OCI-LY3 (cell line): Measurements from ENCODE around the gene ANKRD42.

Experiments
- H2AFZ ChIP-seq: fragments of 200-600, 300-600 bp; shearing (Covaris generic); 2 replicates; pipeline ENCODE4 v1.6.0; 2014; ENCODE audit warnings: antibody characterized with exemption, low read depth, low read length
- H3K27ac ChIP-seq: fragments of 200-600, 300-600 bp; sonication (generic); 2 replicates; pipeline ENCODE4 v1.5.1; 2014; ENCODE audit warnings: mild to moderate bottlenecking, low read length, moderate library complexity, mixed read lengths
- H3K27me3 ChIP-seq: fragments of 200-600, 300-600 bp; sonication (generic); 2 replicates; pipeline ENCODE4 v1.6.1; 2014; ENCODE audit warnings: low read depth, low read length, mixed read lengths
- H3K36me3 ChIP-seq: fragments of 200-600, 300-600 bp; sonication (generic); replicated peaks from 2 replicates; pipeline ENCODE3; 2014; ENCODE audit warnings: low read depth, low read length, mixed read lengths
- H3K4me1 ChIP-seq: fragments of 300-600, 200-600 bp; sonication (generic); 2 replicates; pipeline ENCODE4 v1.6.1; 2014; ENCODE audit warnings: low read length, mixed read lengths
- H3K4me2 ChIP-seq: fragments of 200-600, 300-600 bp; sonication (generic); 2 replicates; pipeline ENCODE4 v1.6.1; 2014; ENCODE audit warnings: low read length, mixed read lengths
- H3K4me3 ChIP-seq: fragments of 300-600, 200-600 bp; sonication (generic); 2 replicates; pipeline ENCODE4 v1.5.1; 2014; ENCODE audit warnings: antibody characterized with exemption, mild to moderate bottlenecking, low read length, moderate library complexity
- H3K79me2 ChIP-seq: fragments of 300-600, 200-600 bp; shearing (Covaris generic); 2 replicates; pipeline ENCODE4 v1.6.1; 2014; ENCODE audit warnings: mild to moderate bottlenecking, low read length, mixed read lengths
- H3K9ac ChIP-seq: fragments of 300-600, 200-600 bp; shearing (Covaris generic); 2 replicates; pipeline ENCODE4 v1.6.0; 2014; ENCODE audit warnings: mild to moderate bottlenecking, low read length, moderate library complexity
- H3K9me3 ChIP-seq: fragments of 200-600, 300-600 bp; shearing (Covaris generic); 2 replicates; pipeline ENCODE4 v1.6.1; 2014; ENCODE audit warnings: low read length, mixed read lengths; ENCODE audit not compliant: insufficient read depth
- H4K20me1 ChIP-seq: fragments of 200-600, 300-600 bp; sonication (generic); 2 replicates; pipeline ENCODE4 v1.6.1; 2016; ENCODE audit warnings: low read length, mixed read lengths; ENCODE audit not compliant: insufficient read depth
- EZH2phosphoT487 ChIP-seq: fragments of 200-600 bp; shearing (Covaris generic); IDR thresholded peaks from 2 replicates; pipeline ENCODE4 v1.6.1; 2018; ENCODE audit warnings: antibody characterized with exemption, mixed run types, low read depth
- TF ChIP-seq, protein P1 (sequence below): fragments of 200-600, 300-600 bp; sonication (generic); IDR thresholded peaks from 2 replicates; pipeline ENCODE4 v1.5.1; 2014; ENCODE audit warnings: antibody characterized with exemption, low read length, low read depth

ANKRD42 gene

DNA sequence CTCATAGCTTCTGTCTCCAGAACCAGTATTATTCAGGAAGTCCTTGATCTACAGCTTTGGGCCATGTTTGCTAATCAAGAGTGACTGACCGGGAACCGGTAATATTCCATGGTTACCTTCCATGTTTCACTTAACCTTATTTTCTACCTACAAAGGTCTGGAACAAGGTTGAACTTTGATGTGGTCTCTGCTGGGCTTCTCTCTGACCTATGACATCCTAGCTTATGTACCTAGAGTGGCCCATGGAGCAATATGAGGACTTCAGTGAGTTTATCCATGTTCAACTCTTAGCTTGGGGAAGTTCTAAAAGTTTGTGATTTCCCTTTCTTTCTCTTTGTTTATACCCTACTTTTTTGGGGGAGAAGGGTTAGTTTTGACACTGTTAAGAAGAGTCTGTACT is 59.4 kb downstream of the ANKRD42 start:
- no peak overlapping the region for H3K4me3 ChIP-seq
- no peaks in the 10 kb centered on the region for H3K79me2 ChIP-seq
- no peak for TF ChIP-seq EZH2phosphoT487
- TF ChIP-seq, protein P1, sequence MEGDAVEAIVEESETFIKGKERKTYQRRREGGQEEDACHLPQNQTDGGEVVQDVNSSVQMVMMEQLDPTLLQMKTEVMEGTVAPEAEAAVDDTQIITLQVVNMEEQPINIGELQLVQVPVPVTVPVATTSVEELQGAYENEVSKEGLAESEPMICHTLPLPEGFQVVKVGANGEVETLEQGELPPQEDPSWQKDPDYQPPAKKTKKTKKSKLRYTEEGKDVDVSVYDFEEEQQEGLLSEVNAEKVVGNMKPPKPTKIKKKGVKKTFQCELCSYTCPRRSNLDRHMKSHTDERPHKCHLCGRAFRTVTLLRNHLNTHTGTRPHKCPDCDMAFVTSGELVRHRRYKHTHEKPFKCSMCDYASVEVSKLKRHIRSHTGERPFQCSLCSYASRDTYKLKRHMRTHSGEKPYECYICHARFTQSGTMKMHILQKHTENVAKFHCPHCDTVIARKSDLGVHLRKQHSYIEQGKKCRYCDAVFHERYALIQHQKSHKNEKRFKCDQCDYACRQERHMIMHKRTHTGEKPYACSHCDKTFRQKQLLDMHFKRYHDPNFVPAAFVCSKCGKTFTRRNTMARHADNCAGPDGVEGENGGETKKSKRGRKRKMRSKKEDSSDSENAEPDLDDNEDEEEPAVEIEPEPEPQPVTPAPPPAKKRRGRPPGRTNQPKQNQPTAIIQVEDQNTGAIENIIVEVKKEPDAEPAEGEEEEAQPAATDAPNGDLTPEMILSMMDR, result no peak
- no peak overlapping the region for H3K27ac ChIP-seq
- no peak overlapping the region for H3K9ac ChIP-seq
- no peaks in the 10 kb centered on the region for H3K27me3 ChIP-seq
- peaks cover 4% of the 10 kb centered on the region for H3K36me3 ChIP-seq
- no peaks in the 10 kb centered on the region for H4K20me1 ChIP-seq
- H2AFZ ChIP-seq, result no peak overlapping the region
- H3K4me1 ChIP-seq, result peaks cover 11% of the 10 kb centered on the region
- H3K9me3 ChIP-seq, result no peaks in the 10 kb centered on the region
- H3K4me2 ChIP-seq, result no peak overlapping the region

DNA sequence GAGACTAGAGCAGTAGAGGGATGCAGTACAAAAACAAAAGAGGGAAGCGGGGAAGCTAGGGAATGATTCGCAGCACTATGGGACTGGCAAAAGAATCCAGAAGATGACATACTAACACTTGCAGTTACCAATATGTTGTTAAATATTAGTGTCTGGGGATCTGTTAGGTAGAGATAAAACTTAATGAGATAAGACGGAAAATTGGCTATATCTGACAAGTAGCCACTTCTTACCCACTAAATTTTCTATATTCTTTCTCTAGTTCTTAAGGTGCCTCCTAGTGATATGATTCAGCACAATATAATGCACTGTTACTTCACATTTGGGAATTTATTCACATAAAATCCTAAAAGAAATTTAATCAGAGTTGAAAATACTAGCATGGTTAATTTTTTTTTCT is 61.9 kb downstream of the ANKRD42 start:
- no peak overlapping the region for H3K9ac ChIP-seq
- H3K27me3 ChIP-seq, result no peaks in the 10 kb centered on the region
- TF ChIP-seq, protein P1, result no peak
- TF ChIP-seq EZH2phosphoT487, result no peak
- H3K36me3 ChIP-seq, result peaks cover 4% of the 10 kb centered on the region
- H3K4me2 ChIP-seq, result no peak overlapping the region
- H3K27ac ChIP-seq, result no peak overlapping the region
- no peak overlapping the region for H3K4me3 ChIP-seq
- no peaks in the 10 kb centered on the region for H4K20me1 ChIP-seq
- H2AFZ ChIP-seq, result no peak overlapping the region
- H3K4me1 ChIP-seq, result no peaks in the 10 kb centered on the region
- no peaks in the 10 kb centered on the region for H3K79me2 ChIP-seq
- no peaks in the 10 kb centered on the region for H3K9me3 ChIP-seq

DNA sequence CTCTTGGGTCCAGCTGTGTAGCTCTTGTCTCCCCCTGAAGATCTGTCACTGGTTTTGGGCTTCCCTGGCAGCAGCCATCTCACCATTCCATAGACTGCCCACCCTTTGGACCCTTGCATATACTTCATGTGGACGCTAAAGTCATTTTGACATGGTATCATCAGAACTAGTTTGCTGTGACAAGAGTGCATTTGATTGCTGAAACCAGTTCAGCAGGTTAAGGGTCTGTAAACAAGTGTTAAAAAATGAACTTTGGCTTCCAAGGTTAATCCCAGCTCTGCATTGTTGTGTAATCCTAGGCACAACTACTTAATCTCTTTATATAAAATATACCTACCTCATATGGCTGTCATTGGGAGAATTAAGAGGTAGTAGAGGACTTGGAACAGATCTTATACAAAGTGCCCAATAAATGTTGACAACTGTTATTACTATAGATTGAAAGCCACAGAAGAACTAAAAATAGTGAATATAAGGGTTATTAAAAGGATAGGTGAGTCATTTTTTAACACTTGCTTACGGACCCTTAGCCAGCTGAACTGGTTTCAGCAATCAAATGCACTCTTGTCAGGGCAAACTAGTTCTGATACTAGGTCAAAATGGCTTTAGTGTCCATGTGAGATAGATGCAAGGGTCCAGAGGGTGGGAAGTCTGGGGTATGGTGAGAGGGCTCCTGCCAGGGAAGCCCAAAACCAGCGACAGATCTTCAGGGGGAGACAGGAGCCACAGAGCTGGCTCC is 63.3 kb downstream of the ANKRD42 start:
- no peaks in the 10 kb centered on the region for H3K27me3 ChIP-seq
- H3K9me3 ChIP-seq, result no peaks in the 10 kb centered on the region
- TF ChIP-seq, protein P1, result no peak
- no peak for TF ChIP-seq EZH2phosphoT487
- H3K36me3 ChIP-seq, result peaks cover 4% of the 10 kb centered on the region
- no peak overlapping the region for H3K27ac ChIP-seq
- no peaks in the 10 kb centered on the region for H4K20me1 ChIP-seq
- H2AFZ ChIP-seq, result no peak overlapping the region
- no peak overlapping the region for H3K9ac ChIP-seq
- H3K79me2 ChIP-seq, result no peaks in the 10 kb centered on the region
- no peak overlapping the region for H3K4me2 ChIP-seq
- no peak overlapping the region for H3K4me3 ChIP-seq
- H3K4me1 ChIP-seq, result no peaks in the 10 kb centered on the region

DNA sequence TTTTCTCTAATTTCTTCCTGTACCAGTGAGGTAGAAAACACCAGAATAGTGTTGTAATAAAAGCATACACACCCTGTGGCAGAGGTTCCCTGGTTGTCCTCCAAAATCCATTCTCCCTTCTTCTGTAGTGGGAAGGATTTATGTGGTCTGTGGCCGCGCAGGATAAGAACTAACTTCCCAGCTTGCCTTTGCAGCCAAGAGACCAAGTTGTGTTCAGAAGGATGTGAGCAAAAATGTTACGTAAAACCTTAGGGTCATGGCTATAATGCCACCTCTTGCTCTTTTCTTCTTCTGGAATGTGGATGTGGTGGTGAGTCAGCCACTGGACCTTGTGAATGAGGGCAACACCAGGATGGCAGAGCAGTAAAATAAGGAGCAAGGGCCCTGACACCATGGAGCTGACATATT is 64.3 kb downstream of the ANKRD42 start:
- no peaks in the 10 kb centered on the region for H3K79me2 ChIP-seq
- no peak overlapping the region for H3K9ac ChIP-seq
- no peaks in the 10 kb centered on the region for H3K27me3 ChIP-seq
- H3K27ac ChIP-seq, result no peak overlapping the region
- H3K4me1 ChIP-seq, result no peaks in the 10 kb centered on the region
- no peaks in the 10 kb centered on the region for H4K20me1 ChIP-seq
- no peaks in the 10 kb centered on the region for H3K36me3 ChIP-seq
- no peak overlapping the region for H3K4me2 ChIP-seq
- no peak overlapping the region for H3K4me3 ChIP-seq
- no peaks in the 10 kb centered on the region for H3K9me3 ChIP-seq
- no peak for TF ChIP-seq EZH2phosphoT487
- TF ChIP-seq, protein P1, result no peak
- no peak overlapping the region for H2AFZ ChIP-seq
